Breast epithelium (tissue), 3 donors: ENCODE results near the gene ESPNL.

Experiments used
- CTCF ChIP-seq, 3 donors: fragments of 450-650 bp; IDR thresholded peaks; one replicate each; pipeline ENCODE4 v1.5.1; 2016 to 2017; ENCODE audit warnings: antibody characterized with exemption in 3 of 3, mild to moderate bottlenecking in 3 of 3, moderate library complexity in 3 of 3
- POLR2A ChIP-seq: fragments of 450-650 bp; IDR thresholded peaks from one replicate; pipeline ENCODE4 v1.6.1; 2016; ENCODE audit warnings: antibody characterized with exemption, mild to moderate bottlenecking, moderate library complexity
- POLR2AphosphoS5 ChIP-seq, 3 donors: sonication (generic); formaldehyde crosslinking; IDR thresholded peaks; one replicate each; pipeline ENCODE4 v1.6.1; 2017; ENCODE audit warnings: antibody characterized with exemption in 3 of 3

- TF ChIP-seq CTCF (IDR thresholded peaks at IDR 0.05): no peak
- no peak for TF ChIP-seq POLR2A
- no peak for TF ChIP-seq POLR2AphosphoS5 (IDR thresholded peaks at IDR 0.05)
Observed at GRCh38 chr2:238149841-238150572, 49.9 kb downstream of the ESPNL start.
